ENCODE results near the gene LEMD1.

The LEMD1 gene

GRCh38 chr1:205377355-205377754 lies 44.5 kb downstream of the LEMD1 start:
- DNase-seq, result no peak
- Histone ChIP-seq H3K4me3 (ENCODE audit: low read length) (no peak overlapping the region), H3K4me2 (ENCODE audit: low read depth, low read length) (no peak overlapping the region), H4K20me1 (ENCODE audit: insufficient read depth, low read length) (no peaks in the 10 kb centered on the region), H3K27ac (ENCODE audit: low read length) (no peak overlapping the region), H3F3A (ENCODE audit: insufficient read depth, low read length) (no peaks in the 10 kb centered on the region), H2AFZ (ENCODE audit: low read length) (no peak overlapping the region), H3K9ac (ENCODE audit: low read length) (no peak overlapping the region), H3K79me2 (ENCODE audit: low read length) (no peaks in the 10 kb centered on the region), H3K9me3 (replicated peaks; ENCODE audit: insufficient read depth, low read length) (no peaks in the 10 kb centered on the region), H3K36me3 (replicated peaks; ENCODE audit: insufficient read depth, low read length) (no peaks in the 10 kb centered on the region), H3K27me3 (replicated peaks; ENCODE audit: insufficient read depth, low read length) (no peaks in the 10 kb centered on the region), H3K4me1 (ENCODE audit: low read length) (peaks cover 21% of the 10 kb centered on the region), H3K9me2 (replicated peaks; ENCODE audit: insufficient read depth, low read length) (no peaks in the 10 kb centered on the region)
- TF ChIP-seq, protein P1, sequence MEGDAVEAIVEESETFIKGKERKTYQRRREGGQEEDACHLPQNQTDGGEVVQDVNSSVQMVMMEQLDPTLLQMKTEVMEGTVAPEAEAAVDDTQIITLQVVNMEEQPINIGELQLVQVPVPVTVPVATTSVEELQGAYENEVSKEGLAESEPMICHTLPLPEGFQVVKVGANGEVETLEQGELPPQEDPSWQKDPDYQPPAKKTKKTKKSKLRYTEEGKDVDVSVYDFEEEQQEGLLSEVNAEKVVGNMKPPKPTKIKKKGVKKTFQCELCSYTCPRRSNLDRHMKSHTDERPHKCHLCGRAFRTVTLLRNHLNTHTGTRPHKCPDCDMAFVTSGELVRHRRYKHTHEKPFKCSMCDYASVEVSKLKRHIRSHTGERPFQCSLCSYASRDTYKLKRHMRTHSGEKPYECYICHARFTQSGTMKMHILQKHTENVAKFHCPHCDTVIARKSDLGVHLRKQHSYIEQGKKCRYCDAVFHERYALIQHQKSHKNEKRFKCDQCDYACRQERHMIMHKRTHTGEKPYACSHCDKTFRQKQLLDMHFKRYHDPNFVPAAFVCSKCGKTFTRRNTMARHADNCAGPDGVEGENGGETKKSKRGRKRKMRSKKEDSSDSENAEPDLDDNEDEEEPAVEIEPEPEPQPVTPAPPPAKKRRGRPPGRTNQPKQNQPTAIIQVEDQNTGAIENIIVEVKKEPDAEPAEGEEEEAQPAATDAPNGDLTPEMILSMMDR (IDR thresholded peaks at IDR 0.05; ENCODE audit: low read length), result no peak
- no peak for TF ChIP-seq EZH2 (optimal IDR thresholded peaks at IDR 0.05; ENCODE audit: low read depth, low read length)
- TF ChIP-seq EZH2phosphoT487 (IDR thresholded peaks at IDR 0.05; ENCODE audit: low read length), result no peak

DNA sequence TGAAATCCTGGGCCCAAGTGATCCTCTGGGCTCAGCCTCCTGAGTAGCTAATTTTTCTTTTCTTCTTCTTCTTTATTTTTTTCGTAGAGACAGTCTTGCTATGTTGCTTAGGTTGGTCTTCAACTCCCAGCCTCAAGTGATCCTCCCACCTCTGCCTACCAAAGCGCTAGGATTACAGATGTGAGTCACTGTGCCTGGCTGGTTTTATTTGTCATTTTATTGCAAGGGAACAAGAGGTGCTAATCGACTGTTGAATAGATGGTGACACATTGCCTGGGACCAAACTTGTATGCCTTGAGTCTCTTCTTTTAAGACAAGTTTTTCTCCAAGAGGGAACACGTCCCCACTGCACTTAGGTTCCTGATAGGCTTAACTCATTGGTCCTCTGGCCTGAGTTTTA lies 45.1 kb downstream of the LEMD1 start:
- Histone ChIP-seq H3F3A (ENCODE audit: insufficient read depth, low read length) (no peaks in the 10 kb centered on the region), H2AFZ (ENCODE audit: low read length) (no peak overlapping the region), H3K4me2 (ENCODE audit: low read depth, low read length) (no peak overlapping the region), H3K27me3 (replicated peaks; ENCODE audit: insufficient read depth, low read length) (no peaks in the 10 kb centered on the region), H3K9me3 (replicated peaks; ENCODE audit: insufficient read depth, low read length) (no peaks in the 10 kb centered on the region), H3K79me2 (ENCODE audit: low read length) (no peaks in the 10 kb centered on the region), H3K9ac (ENCODE audit: low read length) (no peak overlapping the region), H3K27ac (ENCODE audit: low read length) (no peak overlapping the region), H4K20me1 (ENCODE audit: insufficient read depth, low read length) (no peaks in the 10 kb centered on the region), H3K4me1 (ENCODE audit: low read length) (peaks cover 20% of the 10 kb centered on the region), H3K9me2 (replicated peaks; ENCODE audit: insufficient read depth, low read length) (no peaks in the 10 kb centered on the region), H3K4me3 (ENCODE audit: low read length) (no peak overlapping the region), H3K36me3 (replicated peaks; ENCODE audit: insufficient read depth, low read length) (no peaks in the 10 kb centered on the region)
- DNase-seq, result no peak
- no peak for TF ChIP-seq EZH2 (optimal IDR thresholded peaks at IDR 0.05; ENCODE audit: low read depth, low read length)
- TF ChIP-seq EZH2phosphoT487 (IDR thresholded peaks at IDR 0.05; ENCODE audit: low read length), result no peak
- TF ChIP-seq, protein P1 (IDR thresholded peaks at IDR 0.05; ENCODE audit: low read length), result no peak

- no peak for DNase-seq
- H3K9me3 ChIP-seq (replicated peaks; ENCODE audit: insufficient read depth, low read length), result no peaks in the 10 kb centered on the region
- H3K36me3 ChIP-seq (replicated peaks; ENCODE audit: insufficient read depth, low read length), result no peaks in the 10 kb centered on the region
- H3K4me3 ChIP-seq (ENCODE audit: low read length), result no peak overlapping the region
- no peaks in the 10 kb centered on the region for H3K9me2 ChIP-seq (replicated peaks; ENCODE audit: insufficient read depth, low read length)
- no peaks in the 10 kb centered on the region for H3K27me3 ChIP-seq (replicated peaks; ENCODE audit: insufficient read depth, low read length)
- H3K79me2 ChIP-seq (ENCODE audit: low read length), result no peaks in the 10 kb centered on the region
- no peaks in the 10 kb centered on the region for H3F3A ChIP-seq (ENCODE audit: insufficient read depth, low read length)
- TF ChIP-seq EZH2 (optimal IDR thresholded peaks at IDR 0.05; ENCODE audit: low read depth, low read length) (no peak), EZH2phosphoT487 (IDR thresholded peaks at IDR 0.05; ENCODE audit: low read length) (no peak)
- TF ChIP-seq, protein P1 (IDR thresholded peaks at IDR 0.05; ENCODE audit: low read length), result no peak
- no peak overlapping the region for H2AFZ ChIP-seq (ENCODE audit: low read length)
- no peak overlapping the region for H3K4me2 ChIP-seq (ENCODE audit: low read depth, low read length)
- H3K4me1 ChIP-seq (ENCODE audit: low read length), result peaks cover 13% of the 10 kb centered on the region
- no peak overlapping the region for H3K9ac ChIP-seq (ENCODE audit: low read length)
- H4K20me1 ChIP-seq (ENCODE audit: insufficient read depth, low read length), result no peaks in the 10 kb centered on the region
- no peak overlapping the region for H3K27ac ChIP-seq (ENCODE audit: low read length)
Observed at GRCh38 chr1:205375835-205376545, 45.9 kb downstream of the LEMD1 start.
